Astrocyte of the cerebellum (primary cell): ENCODE data around the gene IL36A.

Experiments
- DNase-seq: peaks from one replicate; pipeline ENCODE4 v3.0.0-alpha.2; 2011; ENCODE audit warnings: low read depth
- H3K4me3 ChIP-seq: 2 replicates; pipeline ENCODE4 v1.5.1; 2011; ENCODE audit warnings: mild to moderate bottlenecking, low read depth, low read length, moderate library complexity
- CTCF ChIP-seq: IDR thresholded peaks from 2 replicates; pipeline ENCODE4 v1.5.1; 2012; ENCODE audit warnings: low read length, low read depth, moderate library complexity, mild to moderate bottlenecking; ENCODE audit errors: missing control alignments
- in situ Hi-C: cut with HindIII; loops from 2 replicates; pipeline ENCODE4 v1.10.0; 2017; ENCODE audit warnings: low sequenced_read_pairs

IL36A gene

GRCh38 chr2:112985090-112985489 is 20.2 kb upstream of the IL36A start:
- DNase-seq: no peak
- TF ChIP-seq CTCF: no peak
- in situ Hi-C loops: no loop called here
- H3K4me3 ChIP-seq: no peak overlapping the region

DNA sequence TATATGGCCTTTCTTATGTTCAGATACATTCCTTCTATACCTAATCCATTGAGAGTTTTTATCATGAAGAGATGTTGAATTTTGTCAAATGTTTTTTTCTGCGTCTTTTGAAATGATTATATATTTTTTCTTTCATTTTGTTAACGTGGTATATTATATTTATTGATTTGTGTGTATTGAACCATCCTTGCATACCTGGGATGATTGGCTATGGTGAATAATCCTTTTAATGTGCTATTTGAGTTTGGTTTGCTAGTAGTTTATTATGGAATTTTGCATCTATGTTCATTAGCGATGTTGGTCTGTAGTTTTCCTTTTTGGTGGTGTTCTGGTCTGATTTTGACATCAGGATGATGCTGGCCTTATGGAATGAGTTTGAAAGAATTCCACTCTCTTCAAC is 15.6 kb upstream of the IL36A start:
- in situ Hi-C loops: no loop called here
- TF ChIP-seq CTCF: no peak

GRCh38 chr2:112993831-112994230 is 11.4 kb upstream of the IL36A start:
- in situ Hi-C loops: no loop called here
- no peak for TF ChIP-seq CTCF
- no peak overlapping the region for H3K4me3 ChIP-seq
- DNase-seq: no peak

More for the DNA sequence above, 15.6 kb upstream of the IL36A start:
- no peak for DNase-seq
- no peak overlapping the region for H3K4me3 ChIP-seq

- no peak for DNase-seq
- no peak for TF ChIP-seq CTCF
- in situ Hi-C loops: no loop called here
- no peak overlapping the region for H3K4me3 ChIP-seq
These were observed 10.6 kb upstream of the IL36A start for GRCh38 chr2:112994648-112995047.

DNA sequence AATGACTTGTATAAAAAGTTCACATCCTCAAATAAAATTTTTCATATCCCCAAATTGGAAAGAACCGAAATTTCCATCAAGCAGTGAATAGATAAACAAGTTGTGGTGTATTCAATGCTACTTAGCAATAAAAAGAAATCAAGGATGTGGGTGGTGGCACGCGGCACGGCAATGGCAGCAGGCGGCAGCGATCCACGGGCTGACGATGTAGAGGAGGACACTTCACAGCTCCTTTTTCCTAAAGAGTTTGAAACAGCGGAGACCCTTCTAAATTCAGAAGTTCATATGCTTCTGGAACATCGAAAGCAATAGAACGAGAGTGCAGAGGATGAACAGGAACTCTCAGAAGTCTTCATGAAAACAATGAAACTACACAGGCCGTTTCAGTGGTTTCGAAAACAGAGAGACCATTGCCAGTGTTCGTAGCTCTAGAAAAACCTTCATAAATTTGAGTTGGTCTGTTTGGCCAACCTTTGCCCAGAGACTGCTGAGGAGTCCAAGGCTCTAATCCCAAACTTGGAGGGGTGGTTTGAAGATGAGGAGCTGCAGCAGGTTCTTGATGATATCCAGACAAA is 9.8 kb upstream of the IL36A start:
- in situ Hi-C loops: no loop called here
- DNase-seq: no peak
- no peak overlapping the region for H3K4me3 ChIP-seq
- TF ChIP-seq CTCF: no peak

DNA sequence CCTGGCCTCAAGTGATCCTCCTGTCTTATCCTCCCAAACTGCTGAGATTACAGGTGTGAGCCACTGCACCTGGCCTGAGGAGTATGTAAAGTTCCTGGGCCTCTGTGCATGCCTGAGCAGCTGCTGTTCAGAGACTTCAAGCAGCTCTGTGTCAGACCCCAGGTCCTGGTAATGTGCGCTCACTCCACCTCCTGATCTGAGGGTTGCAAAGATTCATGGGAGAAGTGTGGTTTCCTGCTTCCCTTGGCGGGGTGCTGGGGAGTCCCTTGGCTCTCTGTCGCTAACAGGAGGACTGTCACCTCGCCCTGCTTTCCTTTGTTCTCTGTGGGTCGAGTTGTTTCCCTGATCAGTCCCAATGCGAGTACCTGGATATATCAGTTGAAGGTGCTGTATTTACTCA is 8.6 kb upstream of the IL36A start:
- TF ChIP-seq CTCF: no peak
- in situ Hi-C loops: no loop called here
- no peak for DNase-seq
- H3K4me3 ChIP-seq: no peak overlapping the region

DNA sequence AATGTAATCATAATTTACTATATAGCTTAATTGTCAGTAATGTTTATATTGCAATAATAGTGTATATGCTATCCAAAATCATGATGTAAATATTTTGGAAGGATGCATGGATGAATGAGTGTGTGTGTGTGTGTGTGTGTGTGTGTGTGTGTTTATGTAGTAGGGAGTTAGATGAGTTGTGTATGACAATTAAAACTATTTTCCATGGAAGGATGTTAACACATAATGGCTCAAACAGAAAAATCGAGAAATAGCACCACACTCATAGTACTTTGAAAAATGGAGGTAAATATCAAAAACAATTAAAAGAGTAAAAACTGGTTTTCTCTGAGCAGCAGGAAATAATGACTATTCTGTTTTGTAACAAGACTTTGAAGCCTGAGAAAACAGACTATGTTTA is 8.1 kb upstream of the IL36A start:
- DNase-seq: no peak
- TF ChIP-seq CTCF: no peak
- in situ Hi-C loops: no loop called here
- no peak overlapping the region for H3K4me3 ChIP-seq
